ENCODE results near the gene PERM1.
A peak's percentile ranks its signal among the peaks of the same experiment; 100 is the strongest.
"Not testable (repeated sequence)": the region's sequence is repeated elsewhere in the genome, so short reads cannot be mapped to it uniquely, and the experiment has no call there.

The PERM1 gene

GRCh38 chr1:1014799-1015681 lies 33.1 kb upstream of the PERM1 start:
- Histone ChIP-seq H3K4me2 (peak overlapping the region; percentile 98), H3K27me3 (no peaks in the 10 kb centered on the region)
- no peak for TF ChIP-seq Cebpa-rat (IDR thresholded peaks at IDR 0.05)

GRCh38 chr1:1013922-1014648 lies 32.2 kb upstream of the PERM1 start:
- H3K36me3 ChIP-seq, result no peaks in the 10 kb centered on the region
- H3K27me3 ChIP-seq, result no peaks in the 10 kb centered on the region
- peak overlapping the region; percentile 75 for H3K4me3 ChIP-seq
- no peak for TF ChIP-seq Cebpa-rat (IDR thresholded peaks at IDR 0.05)
- H3K4me2 ChIP-seq, result peak overlapping the region; percentile 98
- H4K20me1 ChIP-seq, result no peaks in the 10 kb centered on the region
- peaks cover 4% of the 10 kb centered on the region; the same call in 1 of the 2 replicates for H3K9me3 ChIP-seq
- H3K27ac ChIP-seq, result peak overlapping the region; percentile 83
- H3K9ac ChIP-seq, result peak overlapping the region; percentile 80
- peaks cover 46% of the 10 kb centered on the region for H3K4me1 ChIP-seq

More at GRCh38 chr1:1014799-1015681, 33.1 kb upstream of the PERM1 start:
- Histone ChIP-seq H3K27ac (peak overlapping the region; percentile 83), H4K20me1 (no peaks in the 10 kb centered on the region), H3K4me3 (peak overlapping the region; percentile 75), H3K9ac (peak overlapping the region; percentile 80), H3K36me3 (no peaks in the 10 kb centered on the region), H3K9me3 (no peaks in the 10 kb centered on the region), H3K4me1 (peaks cover 48% of the 10 kb centered on the region)

GRCh38 chr1:1013105-1013921 lies 31.4 kb upstream of the PERM1 start, which contains the start of gene ISG15:
Gene ISG15 (plus strand): TSS chr1:1013497. CDS start chr1:1013574, 77 bp downstream.
- Histone ChIP-seq H3K4me3 (peak within 1 kb of the TSS; percentile 75), H3K27me3 (no peaks in the 10 kb centered on the region), H3K27ac (peak within 1 kb of the TSS; percentile 83), H3K4me2 (peak within 1 kb of the TSS; percentile 98), H3K4me1 (peaks cover 42% of the 10 kb centered on the region), H4K20me1 (no peaks in the 10 kb centered on the region), H3K9me3 (peaks cover 4% of the 10 kb centered on the region; the same call in 1 of the 2 replicates), H3K9ac (peak within 1 kb of the TSS; percentile 80), H3K36me3 (no peaks in the 10 kb centered on the region)
- no peak for TF ChIP-seq Cebpa-rat (IDR thresholded peaks at IDR 0.05)

- H3K36me3 ChIP-seq, H3K9me3 ChIP-seq, H4K20me1 ChIP-seq, H3K27me3 ChIP-seq: not testable (repeated sequence)
- H3K4me2 ChIP-seq, result peak overlapping the region; percentile 98
- peak overlapping the region; percentile 75 for H3K4me3 ChIP-seq
- peak overlapping the region; percentile 80 for H3K9ac ChIP-seq
- peaks cover 42% of the 10 kb centered on the region for H3K4me1 ChIP-seq
- peak overlapping the region; percentile 83 for H3K27ac ChIP-seq
Observed at GRCh38 chr1:1012736-1013104, 30.8 kb upstream of the PERM1 start.

- Histone ChIP-seq H3K9me3 (peaks cover 4% of the 10 kb centered on the region; the same call in 1 of the 2 replicates), H3K27me3 (no peaks in the 10 kb centered on the region), H3K9ac (no peak overlapping the region), H3K4me3 (no peak overlapping the region), H3K4me1 (peaks cover 37% of the 10 kb centered on the region), H4K20me1 (no peaks in the 10 kb centered on the region), H3K36me3 (no peaks in the 10 kb centered on the region), H3K27ac (no peak overlapping the region), H3K4me2 (no peak overlapping the region)
- no peak for TF ChIP-seq Cebpa-rat (IDR thresholded peaks at IDR 0.05)
Observed at GRCh38 chr1:1011396-1011949, 29.6 kb upstream of the PERM1 start.

GRCh38 chr1:1010131-1010530 lies 28.2 kb upstream of the PERM1 start:
- H3K4me1 ChIP-seq, result peaks cover 39% of the 10 kb centered on the region
- H4K20me1 ChIP-seq, H3K9me3 ChIP-seq, H3K9ac ChIP-seq, H3K4me2 ChIP-seq, H3K27me3 ChIP-seq, H3K27ac ChIP-seq, H3K4me3 ChIP-seq, H3K36me3 ChIP-seq: not testable (repeated sequence)

GRCh38 chr1:1006305-1007159 lies 24.6 kb upstream of the PERM1 start:
- no peaks in the 10 kb centered on the region for H3K36me3 ChIP-seq
- no peak overlapping the region for H3K9ac ChIP-seq
- 0 out of 2 replicates have a peak overlapping the region, but pooled peaks have one; percentile 68 for H3K27ac ChIP-seq
- TF ChIP-seq Cebpa-rat (IDR thresholded peaks at IDR 0.05), result no peak
- H3K9me3 ChIP-seq, result peaks cover 4% of the 10 kb centered on the region; the same call in 1 of the 2 replicates
- H3K4me1 ChIP-seq, result peaks cover 43% of the 10 kb centered on the region
- H3K4me2 ChIP-seq, result no peak overlapping the region
- H3K4me3 ChIP-seq, result no peak overlapping the region
- H4K20me1 ChIP-seq, result peaks cover 21% of the 10 kb centered on the region; the same call in 1 of the 2 replicates
- peaks cover 30% of the 10 kb centered on the region for H3K27me3 ChIP-seq

- H3K9me3 ChIP-seq, result peaks cover 4% of the 10 kb centered on the region; the same call in 1 of the 2 replicates
- peak overlapping the region; percentile 88 for H3K4me2 ChIP-seq
- peaks cover 37% of the 10 kb centered on the region for H3K27me3 ChIP-seq
- no peak overlapping the region for H3K9ac ChIP-seq
- no peak for TF ChIP-seq Cebpa-rat (IDR thresholded peaks at IDR 0.05)
- H3K4me3 ChIP-seq, result no peak overlapping the region
- H4K20me1 ChIP-seq, result peaks cover 26% of the 10 kb centered on the region; the same call in 1 of the 2 replicates
- peaks cover 50% of the 10 kb centered on the region for H3K4me1 ChIP-seq
- H3K36me3 ChIP-seq, result no peaks in the 10 kb centered on the region
- peak overlapping the region; percentile 68; the same call in 1 of the 2 replicates for H3K27ac ChIP-seq
Observed at GRCh38 chr1:1005774-1006304, 23.9 kb upstream of the PERM1 start.
